Measurements from ENCODE around the gene RAPGEF2. TPM values are rescaled to one million over a fixed set of nuclear protein-coding genes. Genes with fewer than 3 reads are reported as not detected.
A peak's percentile ranks its signal among the peaks of the same experiment; 100 is the strongest.
"Not testable (repeated sequence)": the region's sequence is repeated elsewhere in the genome, so short reads cannot be mapped to it uniquely, and the experiment has no call there.

RAPGEF2 gene
- total and polyA plus RNA-seq, 2 experiments from 2014 or later, result 17.3 to 96.0 TPM

DNA sequence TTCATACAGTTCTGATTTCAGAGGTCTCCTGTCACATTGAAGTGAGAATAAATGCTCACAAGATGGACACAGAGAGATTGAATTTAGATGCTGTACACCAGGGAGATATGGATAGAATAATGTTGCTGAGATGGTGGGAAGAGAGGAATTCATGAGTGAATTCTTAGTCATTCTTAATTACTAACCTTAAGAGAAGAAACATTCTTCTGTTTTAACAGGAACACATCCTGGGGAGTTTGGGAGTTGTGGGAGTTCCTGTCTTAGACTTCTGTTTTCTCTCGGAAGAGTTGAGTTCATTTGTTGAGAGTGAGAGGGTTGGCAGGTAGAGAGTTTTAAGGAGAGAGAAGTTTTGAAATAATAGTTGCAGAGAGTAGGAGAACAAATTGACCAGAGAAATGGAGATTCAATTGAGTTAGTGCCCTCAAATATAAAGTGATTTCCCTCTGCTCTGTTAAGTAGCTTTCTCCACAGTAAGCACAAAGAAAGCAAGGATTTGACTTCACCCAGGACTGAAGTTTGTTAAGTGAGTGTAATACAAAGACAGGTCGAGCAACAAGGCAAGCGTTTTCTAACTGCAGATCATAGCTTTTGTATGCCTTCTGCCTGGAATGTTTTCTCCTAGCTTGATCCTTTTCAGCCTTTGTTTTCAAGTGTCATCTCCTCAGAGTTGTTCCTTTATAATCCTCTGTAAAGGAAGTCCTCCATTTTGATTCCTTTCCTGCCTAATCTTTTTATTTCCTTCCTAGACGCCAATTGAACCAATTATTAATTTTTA is 205.9 kb downstream of the RAPGEF2 start:
- H3K4me1 ChIP-seq (ENCODE audit: low read depth), result peaks cover 20% of the 10 kb centered on the region
- H3K27me3 ChIP-seq, result no peaks in the 10 kb centered on the region
- peaks cover 3% of the 10 kb centered on the region for H3K36me3 ChIP-seq
- H3K4me3 ChIP-seq, result no peak overlapping the region
- peak overlapping the region; percentile 76 for H3K27ac ChIP-seq
- no peak for DNase-seq (ENCODE audit: low read depth in 1 of 2, low spot score in 1 of 2)
- TF ChIP-seq, protein P1, sequence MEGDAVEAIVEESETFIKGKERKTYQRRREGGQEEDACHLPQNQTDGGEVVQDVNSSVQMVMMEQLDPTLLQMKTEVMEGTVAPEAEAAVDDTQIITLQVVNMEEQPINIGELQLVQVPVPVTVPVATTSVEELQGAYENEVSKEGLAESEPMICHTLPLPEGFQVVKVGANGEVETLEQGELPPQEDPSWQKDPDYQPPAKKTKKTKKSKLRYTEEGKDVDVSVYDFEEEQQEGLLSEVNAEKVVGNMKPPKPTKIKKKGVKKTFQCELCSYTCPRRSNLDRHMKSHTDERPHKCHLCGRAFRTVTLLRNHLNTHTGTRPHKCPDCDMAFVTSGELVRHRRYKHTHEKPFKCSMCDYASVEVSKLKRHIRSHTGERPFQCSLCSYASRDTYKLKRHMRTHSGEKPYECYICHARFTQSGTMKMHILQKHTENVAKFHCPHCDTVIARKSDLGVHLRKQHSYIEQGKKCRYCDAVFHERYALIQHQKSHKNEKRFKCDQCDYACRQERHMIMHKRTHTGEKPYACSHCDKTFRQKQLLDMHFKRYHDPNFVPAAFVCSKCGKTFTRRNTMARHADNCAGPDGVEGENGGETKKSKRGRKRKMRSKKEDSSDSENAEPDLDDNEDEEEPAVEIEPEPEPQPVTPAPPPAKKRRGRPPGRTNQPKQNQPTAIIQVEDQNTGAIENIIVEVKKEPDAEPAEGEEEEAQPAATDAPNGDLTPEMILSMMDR (IDR thresholded peaks at IDR 0.05; ENCODE audit: low read depth, low read length), result no peak
- no peaks in the 10 kb centered on the region for H3K9me3 ChIP-seq (ENCODE audit: low read depth)

DNA sequence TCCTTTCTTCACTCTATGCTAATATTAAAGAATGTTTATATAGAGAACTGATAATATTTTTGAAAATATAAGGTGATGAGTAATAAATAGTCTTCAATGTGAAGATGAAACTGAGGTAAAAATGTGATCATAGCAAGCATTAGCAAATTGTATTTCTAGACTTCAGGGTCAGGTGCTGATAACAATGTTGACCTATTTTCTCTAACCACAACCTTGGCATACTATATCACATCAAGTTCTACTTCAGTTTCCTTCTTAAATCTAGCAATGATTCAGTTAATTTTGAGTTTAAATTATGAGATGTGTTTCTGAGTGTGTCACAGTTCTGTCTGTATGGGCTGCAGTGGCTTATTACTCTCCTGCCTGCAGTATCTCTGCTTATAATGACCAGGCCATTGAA is 209.4 kb downstream of the RAPGEF2 start:
- no peaks in the 10 kb centered on the region for H3K9me3 ChIP-seq (ENCODE audit: low read depth)
- H3K4me1 ChIP-seq (ENCODE audit: low read depth), result peaks cover 20% of the 10 kb centered on the region
- no peak overlapping the region for H3K27ac ChIP-seq
- no peak for DNase-seq (ENCODE audit: low read depth in 1 of 2, low spot score in 1 of 2)
- TF ChIP-seq, protein P1 (IDR thresholded peaks at IDR 0.05; ENCODE audit: low read depth, low read length), result no peak
- no peak overlapping the region for H3K4me3 ChIP-seq
- no peaks in the 10 kb centered on the region for H3K27me3 ChIP-seq
- H3K36me3 ChIP-seq, result peaks cover 4% of the 10 kb centered on the region

DNA sequence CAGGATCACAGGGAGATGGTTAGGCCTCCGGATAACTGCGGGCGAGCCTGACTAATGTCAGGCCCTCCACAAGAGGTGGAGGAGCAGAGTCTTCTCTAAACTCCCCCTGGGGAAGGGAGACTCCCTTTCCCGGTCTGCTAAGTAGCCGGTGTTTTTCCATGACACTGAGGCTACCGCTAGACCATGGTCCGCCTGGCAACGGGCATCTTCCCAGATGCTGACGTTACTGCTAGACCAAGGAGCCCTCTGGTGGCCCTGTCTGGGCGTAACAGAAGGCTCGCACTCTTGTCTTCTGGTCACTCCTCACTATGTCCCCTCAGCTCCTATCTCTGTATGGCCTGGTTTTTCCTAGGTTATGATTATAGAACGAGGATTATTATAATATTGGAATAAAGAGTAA is 213.0 kb downstream of the RAPGEF2 start:
- H3K4me1 ChIP-seq (ENCODE audit: low read depth); H3K27ac ChIP-seq; H3K36me3 ChIP-seq; H3K27me3 ChIP-seq; H3K9me3 ChIP-seq (ENCODE audit: low read depth); H3K4me3 ChIP-seq: not testable (repeated sequence)
- peak in 1 of 2 donors; percentile 31 for DNase-seq (ENCODE audit: low read depth in 1 of 2, low spot score in 1 of 2)
- TF ChIP-seq, protein P1 (IDR thresholded peaks at IDR 0.05; ENCODE audit: low read depth, low read length), result peak; percentile 17

DNA sequence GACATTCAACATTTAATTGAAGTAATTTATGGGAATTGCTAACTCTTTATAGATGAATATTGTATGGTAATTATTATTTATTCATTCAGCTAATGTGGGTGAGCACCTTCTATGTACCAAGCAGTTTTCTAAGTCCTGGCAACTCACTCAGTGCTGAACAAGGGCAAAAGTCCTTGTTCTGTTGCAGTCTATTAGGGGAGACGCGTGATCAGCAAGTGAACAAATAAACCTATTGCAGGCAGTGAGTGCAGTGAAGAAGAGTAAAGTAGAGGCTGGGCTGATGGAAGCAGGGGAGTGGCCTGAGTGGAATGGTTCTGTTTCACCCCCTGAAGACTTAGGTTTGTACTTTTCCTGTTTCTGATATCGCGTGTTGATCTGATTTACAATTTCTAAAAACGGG is 214.3 kb downstream of the RAPGEF2 start:
- Histone ChIP-seq H3K27ac (peak overlapping the region; percentile 4), H3K4me3 (no peak overlapping the region), H3K27me3 (no peaks in the 10 kb centered on the region), H3K4me1 (ENCODE audit: low read depth) (peaks cover 4% of the 10 kb centered on the region), H3K9me3 (ENCODE audit: low read depth) (no peaks in the 10 kb centered on the region), H3K36me3 (peaks cover 4% of the 10 kb centered on the region)
- TF ChIP-seq, protein P1 (IDR thresholded peaks at IDR 0.05; ENCODE audit: low read depth, low read length), result no peak
- DNase-seq (ENCODE audit: low read depth in 1 of 2, low spot score in 1 of 2), result no peak

DNA sequence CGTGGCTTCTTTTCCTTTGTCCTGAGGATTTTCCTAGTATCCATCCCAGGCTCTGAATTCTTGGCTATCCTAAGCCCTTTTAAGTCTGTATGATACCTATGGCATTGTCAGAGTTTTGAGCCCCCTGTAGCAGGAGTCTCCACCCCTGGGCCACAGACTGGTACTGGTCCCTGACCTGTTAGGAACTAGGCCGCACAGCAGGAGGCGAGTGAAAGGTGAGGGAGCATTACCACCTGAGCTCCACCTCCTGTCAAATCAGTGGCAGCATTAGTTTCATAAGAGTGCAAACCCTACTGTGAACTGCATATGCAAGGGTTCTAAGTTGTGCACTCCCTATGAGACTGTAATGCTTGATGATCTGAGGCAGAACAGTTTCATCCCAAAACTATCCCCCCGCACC is 216.1 kb downstream of the RAPGEF2 start:
- H3K36me3 ChIP-seq, result peaks cover 16% of the 10 kb centered on the region
- H3K4me3 ChIP-seq, result no peak overlapping the region
- H3K27me3 ChIP-seq, result no peaks in the 10 kb centered on the region
- H3K4me1 ChIP-seq (ENCODE audit: low read depth), result peaks cover 4% of the 10 kb centered on the region
- no peak for DNase-seq (ENCODE audit: low read depth in 1 of 2, low spot score in 1 of 2)
- H3K9me3 ChIP-seq (ENCODE audit: low read depth), result no peaks in the 10 kb centered on the region
- H3K27ac ChIP-seq, result no peak overlapping the region
- TF ChIP-seq, protein P1 (IDR thresholded peaks at IDR 0.05; ENCODE audit: low read depth, low read length), result no peak
